Mesothelial cell of epicardium (in vitro differentiated cells): ENCODE results near the gene MYO15B. TPM values are rescaled to one million over a fixed set of nuclear protein-coding genes. Genes with fewer than 3 reads are reported as not detected.

Source experiments
- DNase-seq, 2 experiments: peaks; one replicate each; pipeline ENCODE4 v3.0.0; 2021; ENCODE audit warnings: low spot score in 2 of 2; ENCODE audit not compliant: unreplicated experiment in 2 of 2
- H3K27ac Mint-ChIP-seq: 2 replicates; pipeline ENCODE4 v1.8.0; 2021; ENCODE audit warnings: mixed read lengths
- H3K27me3 Mint-ChIP-seq: 2 replicates; pipeline ENCODE4 v1.8.0; 2021; ENCODE audit warnings: low read depth, mixed read lengths
- H3K36me3 Mint-ChIP-seq: 2 replicates; pipeline ENCODE4 v1.8.0; 2021; ENCODE audit warnings: mixed read lengths
- H3K4me1 Mint-ChIP-seq: 2 replicates; pipeline ENCODE4 v1.8.0; 2021; ENCODE audit warnings: mixed read lengths
- H3K4me3 Mint-ChIP-seq: 2 replicates; pipeline ENCODE4 v1.8.0; 2021; ENCODE audit warnings: mild to moderate bottlenecking, moderate library complexity, mixed read lengths
- H3K9me3 Mint-ChIP-seq: 2 replicates; pipeline ENCODE4 v1.8.0; 2021; ENCODE audit warnings: mixed read lengths
- total RNA-seq: library from RNA; stranded (reverse); gene quantifications from 3 replicates; pipeline ENCODE4 v1.2.1, GENCODE V29; 2021
- TF ChIP-seq, protein P1 (sequence below): fragments of 200-600 bp; sonication (generic); IDR thresholded peaks from one replicate; pipeline ENCODE4 v1.5.0; 2021; ENCODE audit warnings: antibody characterized with exemption; ENCODE audit not compliant: unreplicated experiment

Gene MYO15B
- total RNA-seq, 1 donor from 2014 or later, result 281 TPM

DNA sequence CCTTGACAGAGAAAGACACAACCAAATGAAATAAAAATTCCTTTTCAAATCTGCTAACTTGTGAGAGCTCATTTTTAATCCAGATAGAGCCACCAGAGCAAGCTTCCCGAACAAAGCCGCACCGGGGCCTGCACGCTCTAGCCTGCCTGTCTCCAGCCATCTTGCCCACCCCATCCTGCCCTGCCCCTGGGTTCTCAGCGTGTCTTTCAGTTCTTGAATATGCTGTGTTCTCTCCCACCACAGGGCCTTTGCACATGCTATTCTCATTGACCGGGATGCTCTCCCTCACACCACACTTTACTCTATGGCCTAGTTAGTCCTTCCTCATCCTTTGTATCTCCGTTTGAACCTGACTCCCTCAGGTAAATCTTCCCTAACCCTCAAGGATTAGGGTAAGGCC is 60.3 kb downstream of the MYO15B start:
- peak overlapping the region; percentile 88 for H3K27ac Mint-ChIP-seq
- DNase-seq, result no peak
- TF ChIP-seq, protein P1, sequence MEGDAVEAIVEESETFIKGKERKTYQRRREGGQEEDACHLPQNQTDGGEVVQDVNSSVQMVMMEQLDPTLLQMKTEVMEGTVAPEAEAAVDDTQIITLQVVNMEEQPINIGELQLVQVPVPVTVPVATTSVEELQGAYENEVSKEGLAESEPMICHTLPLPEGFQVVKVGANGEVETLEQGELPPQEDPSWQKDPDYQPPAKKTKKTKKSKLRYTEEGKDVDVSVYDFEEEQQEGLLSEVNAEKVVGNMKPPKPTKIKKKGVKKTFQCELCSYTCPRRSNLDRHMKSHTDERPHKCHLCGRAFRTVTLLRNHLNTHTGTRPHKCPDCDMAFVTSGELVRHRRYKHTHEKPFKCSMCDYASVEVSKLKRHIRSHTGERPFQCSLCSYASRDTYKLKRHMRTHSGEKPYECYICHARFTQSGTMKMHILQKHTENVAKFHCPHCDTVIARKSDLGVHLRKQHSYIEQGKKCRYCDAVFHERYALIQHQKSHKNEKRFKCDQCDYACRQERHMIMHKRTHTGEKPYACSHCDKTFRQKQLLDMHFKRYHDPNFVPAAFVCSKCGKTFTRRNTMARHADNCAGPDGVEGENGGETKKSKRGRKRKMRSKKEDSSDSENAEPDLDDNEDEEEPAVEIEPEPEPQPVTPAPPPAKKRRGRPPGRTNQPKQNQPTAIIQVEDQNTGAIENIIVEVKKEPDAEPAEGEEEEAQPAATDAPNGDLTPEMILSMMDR, result no peak
- no peaks in the 10 kb centered on the region for H3K9me3 Mint-ChIP-seq
- H3K4me3 Mint-ChIP-seq, result no peak overlapping the region
- H3K36me3 Mint-ChIP-seq, result peaks cover 20% of the 10 kb centered on the region
- H3K4me1 Mint-ChIP-seq, result peaks cover 23% of the 10 kb centered on the region
- no peaks in the 10 kb centered on the region for H3K27me3 Mint-ChIP-seq

DNA sequence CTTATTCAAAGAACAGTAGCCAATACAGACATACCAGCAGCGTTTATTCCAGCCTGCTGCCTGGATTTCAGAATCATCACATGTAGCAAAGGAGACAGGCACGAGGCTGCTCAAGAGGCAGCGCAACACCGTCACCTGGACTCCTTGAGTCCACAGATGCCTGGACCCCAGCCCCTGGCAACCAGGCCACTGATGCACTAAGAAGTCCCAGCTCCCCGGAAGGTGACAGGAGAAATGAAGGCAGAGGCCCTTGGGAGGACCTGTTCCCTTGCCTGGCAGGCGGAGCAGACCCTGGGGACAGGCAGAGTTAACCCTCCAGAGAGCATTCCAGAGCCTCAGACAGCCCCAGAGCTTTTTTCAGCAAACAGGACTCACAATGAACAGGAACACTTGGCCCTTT is 62.1 kb downstream of the MYO15B start:
- DNase-seq, result no peak
- TF ChIP-seq, protein P1, result no peak
- Mint-ChIP-seq H3K4me1 (peaks cover 22% of the 10 kb centered on the region), H3K36me3 (peaks cover 24% of the 10 kb centered on the region), H3K4me3 (no peak overlapping the region), H3K27me3 (no peaks in the 10 kb centered on the region), H3K27ac (no peak overlapping the region), H3K9me3 (no peaks in the 10 kb centered on the region)

DNA sequence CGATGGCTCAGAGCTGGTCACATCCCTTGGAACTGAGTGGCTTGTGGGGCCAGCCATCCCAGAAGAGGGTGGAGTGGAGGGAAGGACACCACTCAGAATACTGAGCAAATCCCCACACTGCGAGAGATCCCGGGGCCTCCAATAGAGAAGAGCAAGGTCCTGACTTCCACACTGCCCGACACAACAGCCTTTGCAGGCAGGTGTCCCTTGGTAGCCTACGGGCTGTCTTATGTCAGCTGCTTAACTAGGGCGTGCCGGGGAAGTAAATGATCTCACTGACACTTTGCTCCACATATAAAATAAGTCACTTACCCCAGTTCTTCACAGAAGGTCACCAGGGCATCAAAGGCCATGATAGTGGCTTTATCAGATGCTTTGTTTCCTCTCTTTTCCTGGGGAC is 63.3 kb downstream of the MYO15B start:
- Mint-ChIP-seq H3K27ac (no peak overlapping the region), H3K4me3 (no peak overlapping the region), H3K9me3 (no peaks in the 10 kb centered on the region), H3K4me1 (peaks cover 10% of the 10 kb centered on the region), H3K36me3 (peaks cover 24% of the 10 kb centered on the region), H3K27me3 (no peaks in the 10 kb centered on the region)
- TF ChIP-seq, protein P1, result no peak
- DNase-seq, result no peak

DNA sequence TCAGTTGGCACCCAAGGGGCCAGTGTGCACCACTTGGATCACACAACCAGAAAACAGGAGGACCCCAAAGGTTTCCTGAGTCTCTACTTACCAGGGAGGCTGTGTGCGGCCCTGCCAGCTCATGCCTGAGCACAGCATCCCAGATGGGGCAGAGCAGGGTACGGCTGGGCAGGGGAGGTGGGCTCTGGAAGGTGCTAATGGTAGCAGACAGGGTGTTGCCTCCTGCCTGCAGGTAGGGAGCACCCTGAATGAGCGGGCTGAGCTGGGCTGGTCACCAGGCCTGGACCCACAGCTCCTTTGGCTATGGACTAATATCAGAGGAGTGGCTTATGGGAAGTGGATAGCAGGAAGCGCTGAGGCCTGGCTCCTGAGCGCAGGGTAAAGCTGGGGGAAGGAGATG is 64.7 kb downstream of the MYO15B start:
- TF ChIP-seq, protein P1, result no peak
- H3K4me1 Mint-ChIP-seq, result peaks cover 2% of the 10 kb centered on the region
- no peak for DNase-seq
- H3K36me3 Mint-ChIP-seq, result peaks cover 32% of the 10 kb centered on the region
- H3K27me3 Mint-ChIP-seq, result no peaks in the 10 kb centered on the region
- no peak overlapping the region for H3K4me3 Mint-ChIP-seq
- H3K27ac Mint-ChIP-seq, result peak overlapping the region; percentile 30
- H3K9me3 Mint-ChIP-seq, result no peaks in the 10 kb centered on the region

DNA sequence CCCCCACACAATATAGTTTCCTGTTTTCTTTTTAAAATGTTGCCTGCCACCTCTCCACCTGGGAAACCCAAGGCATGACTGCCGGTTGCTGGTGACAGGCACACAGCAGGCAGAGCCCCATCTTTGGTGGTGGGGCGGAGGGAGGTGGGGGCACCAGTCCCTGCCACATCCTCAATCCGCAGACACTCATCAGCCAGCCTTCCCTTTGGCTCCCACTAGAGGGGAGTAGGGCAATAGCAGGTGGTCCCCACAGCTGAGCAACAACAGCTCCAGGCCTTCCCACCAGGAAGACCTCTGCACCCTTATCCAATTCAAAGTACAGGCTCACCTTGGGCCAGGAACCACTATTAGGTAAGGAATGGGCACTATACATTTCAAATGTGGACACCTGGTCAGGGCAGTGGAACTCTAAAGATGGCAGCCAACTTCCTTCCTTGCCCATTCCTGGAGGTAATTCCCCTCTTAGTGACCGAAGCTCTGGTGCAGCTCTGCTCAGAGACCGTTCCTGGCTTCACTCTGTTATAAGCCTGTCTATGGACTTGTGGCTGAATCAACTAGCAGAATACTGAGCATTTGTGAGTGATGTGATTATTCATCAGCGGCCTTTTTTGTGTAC is 65.4 kb downstream of the MYO15B start:
- DNase-seq, result no peak
- Mint-ChIP-seq H3K4me1 (peaks cover 2% of the 10 kb centered on the region), H3K4me3 (no peak overlapping the region), H3K27ac (peak overlapping the region; percentile 79), H3K27me3 (no peaks in the 10 kb centered on the region), H3K9me3 (no peaks in the 10 kb centered on the region), H3K36me3 (peaks cover 29% of the 10 kb centered on the region)
- TF ChIP-seq, protein P1, result peak; percentile 64

DNA sequence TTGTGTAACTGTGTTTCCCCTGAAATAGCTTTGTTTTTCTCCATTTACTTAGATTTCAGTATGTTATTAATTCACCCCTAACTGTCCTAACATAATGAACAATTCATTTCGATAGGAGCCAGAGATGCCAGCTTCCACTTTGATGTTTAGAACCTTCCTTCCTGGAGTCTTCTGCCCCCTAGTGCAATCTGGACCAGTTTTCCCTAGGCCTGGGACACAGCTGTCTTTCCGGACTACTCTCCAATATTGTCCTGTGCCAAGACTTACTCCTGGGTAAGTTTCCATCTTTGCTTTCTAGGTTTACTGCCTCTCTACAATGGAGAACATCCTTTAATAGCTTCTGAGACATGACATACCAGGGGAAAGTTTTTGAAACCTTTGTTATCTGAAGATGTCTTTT is 66.6 kb downstream of the MYO15B start:
- peaks cover 2% of the 10 kb centered on the region for H3K4me1 Mint-ChIP-seq
- no peak overlapping the region for H3K4me3 Mint-ChIP-seq
- no peaks in the 10 kb centered on the region for H3K27me3 Mint-ChIP-seq
- peaks cover 24% of the 10 kb centered on the region for H3K36me3 Mint-ChIP-seq
- no peaks in the 10 kb centered on the region for H3K9me3 Mint-ChIP-seq
- DNase-seq, result no peak
- TF ChIP-seq, protein P1, result no peak
- no peak overlapping the region for H3K27ac Mint-ChIP-seq
